GM18870 (cell line): ENCODE data around the gene KLHL14.
"Not testable (repeated sequence)": the region's sequence is repeated elsewhere in the genome, so short reads cannot be mapped to it uniquely, and the experiment has no call there.

Source experiments
- ATAC-seq: cut with Tn5 transposase; IDR thresholded peaks from one replicate; pipeline ENCODE4 v1.9.1; 2021; ENCODE audit warnings: moderate library complexity; ENCODE audit not compliant: unreplicated experiment

The KLHL14 gene

GRCh38 chr18:32661486-32662299, 111.1 kb downstream of the KLHL14 start:
- ATAC-seq, result no peak

DNA sequence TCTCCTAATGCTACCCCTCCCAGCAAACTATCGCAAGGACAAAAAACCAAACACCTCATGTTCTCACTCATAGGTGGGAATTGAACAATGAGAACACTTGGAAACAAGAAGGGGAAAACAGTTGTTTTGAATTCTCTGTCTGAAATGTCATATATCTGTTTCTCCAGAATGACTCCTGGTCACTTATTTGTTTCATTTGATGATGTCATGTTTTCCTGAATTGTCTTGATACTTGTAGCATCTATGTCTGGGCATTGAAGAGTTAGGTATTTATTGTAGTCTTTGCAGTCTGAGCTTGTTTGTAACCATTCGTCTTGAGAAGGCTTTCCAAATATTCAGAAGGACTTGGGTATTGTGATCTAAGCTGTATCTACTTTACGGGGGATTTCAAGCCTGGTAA, 118.3 kb downstream of the KLHL14 start:
- not testable (repeated sequence) for ATAC-seq

- not testable (repeated sequence) for ATAC-seq
Measured at GRCh38 chr18:32637659-32638058, 135.2 kb downstream of the KLHL14 start.

GRCh38 chr18:32637226-32637625, 135.6 kb downstream of the KLHL14 start:
- ATAC-seq, result no peak

GRCh38 chr18:32634876-32635431, 137.9 kb downstream of the KLHL14 start:
- ATAC-seq, result no peak

DNA sequence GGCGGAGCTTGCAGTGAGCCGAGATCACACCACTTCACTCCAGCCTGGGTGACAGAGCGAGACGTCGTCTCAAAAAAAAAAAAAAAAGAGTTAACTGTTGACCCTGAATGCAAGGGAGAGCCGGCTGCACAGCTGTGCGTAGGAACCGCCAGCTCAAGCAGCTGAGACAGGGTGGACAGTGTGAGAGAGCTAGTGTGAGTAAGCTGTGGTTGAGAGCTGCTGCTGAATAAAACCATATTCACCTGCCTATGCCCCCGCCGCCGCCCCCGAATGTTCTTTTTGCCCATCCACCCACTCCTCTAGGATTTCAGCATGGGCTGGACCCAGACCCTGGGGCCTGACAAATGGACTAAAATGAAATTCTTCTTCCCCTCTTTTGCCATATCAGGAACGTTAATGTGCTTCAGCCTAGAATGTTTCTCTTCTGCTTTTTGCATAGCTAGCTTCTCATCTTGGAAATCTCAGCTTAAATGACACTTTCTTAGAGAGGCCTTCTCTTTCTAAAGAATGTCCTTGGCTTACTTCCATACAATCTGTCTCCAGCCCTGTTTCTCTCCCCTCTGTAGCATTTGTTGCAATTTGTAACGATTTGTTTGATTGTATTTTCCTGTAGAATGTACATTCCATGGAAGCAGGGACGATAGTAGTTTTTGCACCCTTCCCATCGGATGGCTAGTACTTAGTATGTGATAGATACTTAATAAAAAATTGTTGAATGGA, 142.7 kb downstream of the KLHL14 start:
- no peak for ATAC-seq

GRCh38 chr18:32629292-32629691, 143.5 kb downstream of the KLHL14 start:
- no peak for ATAC-seq

DNA sequence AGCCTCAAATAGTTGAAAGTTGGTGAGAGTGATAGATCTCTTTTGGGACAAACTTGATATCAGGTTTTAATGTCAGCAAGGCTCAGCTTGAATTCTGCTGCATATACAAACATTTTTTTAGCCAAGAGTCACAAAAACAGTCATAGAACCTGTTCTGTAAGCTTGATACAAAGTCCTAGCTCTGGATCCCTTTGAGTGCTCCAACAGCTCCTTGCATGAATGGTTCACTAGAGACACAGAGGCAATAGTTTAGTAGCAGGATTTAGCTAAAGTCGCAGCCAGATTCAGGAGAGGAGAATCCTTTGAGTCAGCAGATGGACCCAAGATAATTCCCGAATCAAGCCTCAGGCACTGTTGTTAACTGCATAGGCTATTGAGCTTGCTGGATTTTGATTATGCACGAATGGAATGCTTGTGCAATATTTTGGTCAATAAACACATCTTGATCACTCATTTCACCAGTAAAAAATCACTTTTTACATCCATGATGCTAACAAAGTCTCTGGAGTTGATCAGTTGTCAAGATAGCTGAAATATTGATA, 148.6 kb downstream of the KLHL14 start:
- no peak for ATAC-seq

GRCh38 chr18:32623563-32623962, 149.3 kb downstream of the KLHL14 start:
- ATAC-seq, result no peak
